Muscle layer of colon (tissue), 2 donors: Measurements from ENCODE around the gene HOXC13.

ENCODE experiments used
- H3K27ac ChIP-seq: one replicate; pipeline ENCODE4 v1.7.0; 2013; ENCODE audit warnings: low read depth, mild to moderate bottlenecking, low read length, moderate library complexity
- H3K27me3 ChIP-seq, 2 donors: one replicate each; pipeline ENCODE4 v1.7.0; 2013; ENCODE audit warnings: low read length in 2 of 2, mild to moderate bottlenecking in 2 of 2; ENCODE audit not compliant: insufficient read depth in 2 of 2, control insufficient read depth in 1 of 2
- H3K36me3 ChIP-seq: one replicate; pipeline ENCODE4 v1.7.0; 2013; ENCODE audit warnings: mild to moderate bottlenecking, low read length; ENCODE audit not compliant: insufficient read depth
- H3K4me1 ChIP-seq: one replicate; pipeline ENCODE4 v1.7.0; 2013; ENCODE audit warnings: mild to moderate bottlenecking, low read length; ENCODE audit not compliant: insufficient read depth
- H3K4me3 ChIP-seq, 2 donors: one replicate each; pipeline ENCODE4 v1.7.0; 2013; ENCODE audit warnings: low read length in 2 of 2, low read depth in 1 of 2, mild to moderate bottlenecking in 1 of 2, moderate library complexity in 1 of 2
- H3K9ac ChIP-seq: one replicate; pipeline ENCODE4 v1.7.0; 2013; ENCODE audit warnings: low read length
- H3K9me3 ChIP-seq: one replicate; pipeline ENCODE4 v1.7.0; 2013; ENCODE audit warnings: mild to moderate bottlenecking, low read length
- donor health status: abdominal sarcoma.
- donor health status: Adenocarcinoma of cecum.

Gene HOXC13

GRCh38 chr12:53982648-53983567 lies 44.3 kb downstream of the HOXC13 start:
- H3K27ac ChIP-seq: no peak overlapping the region
- peaks cover 51 to 83% of the 10 kb centered on the region in 2 donors for H3K27me3 ChIP-seq
- no peaks in the 10 kb centered on the region for H3K9me3 ChIP-seq
- H3K9ac ChIP-seq: no peak overlapping the region
- peaks cover 17% of the 10 kb centered on the region for H3K4me1 ChIP-seq
- no peak overlapping the region for H3K4me3 ChIP-seq
- no peaks in the 10 kb centered on the region for H3K36me3 ChIP-seq

DNA sequence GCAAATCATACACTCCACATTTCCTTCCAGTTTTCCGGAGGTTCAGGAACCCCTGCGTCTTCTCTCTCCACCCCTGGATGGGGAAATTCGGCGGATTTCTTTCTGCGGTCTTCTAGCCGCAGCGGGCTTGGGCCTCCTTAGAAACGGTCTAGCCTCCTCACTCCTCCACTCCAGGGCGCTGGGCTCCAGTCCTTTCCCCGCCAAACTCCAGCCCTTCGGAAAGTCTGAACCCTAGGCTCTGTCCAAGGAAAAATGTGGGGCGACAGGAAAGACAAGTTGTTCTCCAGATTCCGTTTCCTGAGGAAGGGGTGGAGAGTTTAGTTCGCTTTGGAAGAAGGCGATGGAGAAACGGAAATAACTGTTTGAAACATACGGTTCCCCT lies 44.9 kb downstream of the HOXC13 start:
- Histone ChIP-seq H3K4me1 (peaks cover 17% of the 10 kb centered on the region), H3K4me3 (no peak overlapping the region), H3K9me3 (no peaks in the 10 kb centered on the region), H3K27me3 (peaks cover 55 to 85% of the 10 kb centered on the region in 2 donors), H3K9ac (no peak overlapping the region), H3K27ac (no peak overlapping the region), H3K36me3 (no peaks in the 10 kb centered on the region)

DNA sequence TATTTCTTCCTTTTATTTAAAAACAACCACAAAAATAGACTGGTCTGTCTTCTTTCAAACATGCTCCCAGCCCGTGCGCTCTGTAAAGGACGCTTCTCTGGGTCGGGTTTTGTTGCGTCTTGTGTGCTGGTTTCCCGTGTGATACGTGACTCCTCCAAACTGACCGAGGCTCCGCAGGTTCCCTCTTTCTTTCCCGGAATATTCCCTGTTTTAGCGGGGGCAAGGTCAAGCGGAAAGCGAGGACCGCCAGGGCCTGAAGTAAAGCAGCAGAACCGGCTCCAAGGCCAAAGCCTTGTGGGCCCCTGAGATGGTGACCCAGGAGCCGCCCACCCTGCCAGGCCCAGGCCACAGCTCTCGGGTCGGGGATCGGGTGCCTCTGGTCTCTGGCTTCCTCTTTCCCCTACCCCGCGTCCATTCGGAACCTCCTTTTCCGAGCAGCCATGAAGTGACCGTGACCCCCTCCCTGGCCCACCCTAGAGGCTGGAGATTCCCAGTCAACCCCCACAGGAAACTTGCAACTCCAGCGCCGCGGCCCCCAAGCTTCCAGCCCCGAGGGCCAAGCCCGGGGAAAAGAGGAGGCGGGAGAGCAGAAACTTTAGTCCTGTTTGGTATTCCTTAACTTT lies 45.4 kb downstream of the HOXC13 start:
- no peaks in the 10 kb centered on the region for H3K9me3 ChIP-seq
- H3K4me3 ChIP-seq: no peak overlapping the region
- H3K36me3 ChIP-seq: no peaks in the 10 kb centered on the region
- H3K9ac ChIP-seq: no peak overlapping the region
- H3K27me3 ChIP-seq: peaks cover 59 to 85% of the 10 kb centered on the region in 2 donors
- H3K4me1 ChIP-seq: peaks cover 17% of the 10 kb centered on the region
- no peak overlapping the region for H3K27ac ChIP-seq

DNA sequence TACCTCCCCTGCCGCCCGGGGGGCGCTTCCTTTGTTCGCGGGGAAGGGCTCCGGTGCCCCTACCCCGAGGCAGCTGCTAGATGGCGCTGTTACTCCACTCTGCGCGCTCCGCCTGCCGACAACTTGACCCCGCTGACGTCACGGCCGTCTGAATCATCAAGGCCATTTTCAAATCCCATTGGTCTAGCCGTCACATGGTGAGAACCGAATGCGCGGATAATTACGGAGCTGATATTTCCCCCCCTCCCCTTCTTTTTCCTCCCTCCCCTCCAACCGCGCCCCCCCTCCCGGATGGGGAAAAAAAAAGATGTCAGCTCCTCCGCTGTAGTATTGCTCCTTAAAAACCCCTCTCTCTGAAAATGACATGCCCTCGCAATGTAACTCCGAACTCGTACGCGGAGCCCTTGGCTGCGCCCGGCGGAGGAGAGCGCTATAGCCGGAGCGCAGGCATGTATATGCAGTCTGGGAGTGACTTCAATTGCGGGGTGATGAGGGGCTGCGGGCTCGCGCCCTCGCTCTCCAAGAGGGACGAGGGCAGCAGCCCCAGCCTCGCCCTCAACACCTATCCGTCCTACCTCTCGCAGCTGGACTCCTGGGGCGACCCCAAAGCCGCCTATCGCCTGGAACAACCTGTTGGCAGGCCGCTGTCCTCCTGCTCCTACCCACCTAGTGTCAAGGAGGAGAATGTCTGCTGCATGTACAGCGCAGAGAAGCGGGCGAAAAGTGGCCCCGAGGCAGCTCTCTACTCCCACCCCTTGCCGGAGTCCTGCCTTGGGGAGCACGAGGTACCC lies 46.5 kb downstream of the HOXC13 start, which contains the start of gene HOXC10:
TSS of gene HOXC10 (plus strand) at position 246 of the 791 bp plus-strand sequence. CDS start at position 360, 114 bp downstream.
- H3K9ac ChIP-seq: no peak within 1 kb of the TSS
- no peaks in the 10 kb centered on the region for H3K36me3 ChIP-seq
- H3K4me1 ChIP-seq: peaks cover 20% of the 10 kb centered on the region
- peaks cover 61 to 88% of the 10 kb centered on the region in 2 donors for H3K27me3 ChIP-seq
- no peak within 1 kb of the TSS for H3K27ac ChIP-seq
- no peaks in the 10 kb centered on the region for H3K9me3 ChIP-seq
- peak within 1 kb of the TSS; percentile 22 to 63 for H3K4me3 ChIP-seq

- H3K27me3 ChIP-seq: peaks cover 64 to 90% of the 10 kb centered on the region in 2 donors
- no peaks in the 10 kb centered on the region for H3K36me3 ChIP-seq
- H3K4me3 ChIP-seq: peak overlapping the region; percentile 20 to 63
- H3K9ac ChIP-seq: no peak overlapping the region
- peaks cover 20% of the 10 kb centered on the region for H3K4me1 ChIP-seq
- H3K9me3 ChIP-seq: no peaks in the 10 kb centered on the region
- H3K27ac ChIP-seq: no peak overlapping the region
Observed at GRCh38 chr12:53985692-53985993, 47.0 kb downstream of the HOXC13 start.

DNA sequence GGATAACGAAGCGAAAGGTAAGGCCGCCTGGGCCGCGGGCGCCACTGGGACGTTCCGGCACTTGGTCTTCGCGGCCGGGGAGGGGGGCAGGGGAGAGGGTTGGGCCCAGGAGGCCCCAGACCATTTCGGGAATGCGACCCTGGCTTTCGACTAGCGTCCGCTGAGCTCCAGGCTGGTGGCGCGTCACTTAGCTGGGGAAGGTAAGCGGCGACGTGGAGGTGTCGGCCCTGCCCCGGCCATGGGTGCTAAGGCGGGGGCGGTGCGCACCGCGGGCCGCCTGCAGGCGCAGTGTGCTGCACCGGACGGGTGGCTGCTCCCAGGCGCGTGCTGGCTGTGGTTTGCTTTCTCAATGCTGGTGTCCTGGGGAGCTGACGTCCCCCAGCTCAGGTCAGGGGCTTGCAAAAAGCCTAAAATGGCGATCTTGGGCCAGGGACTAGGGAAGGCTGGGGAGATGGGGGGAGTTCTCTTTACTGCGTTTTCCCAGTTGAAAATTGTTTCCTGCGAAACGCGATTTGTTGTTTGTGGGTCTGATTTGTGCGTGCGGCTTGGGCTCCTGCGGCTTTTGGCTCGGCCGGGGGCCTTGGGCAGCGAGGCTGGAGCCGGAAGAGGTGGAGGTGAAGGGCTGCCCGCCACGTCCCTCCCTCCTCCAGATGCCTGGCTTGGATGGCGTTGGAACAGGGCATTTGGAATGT lies 47.5 kb downstream of the HOXC13 start:
- Histone ChIP-seq H3K4me1 (peaks cover 20% of the 10 kb centered on the region), H3K9me3 (no peaks in the 10 kb centered on the region), H3K27ac (no peak overlapping the region), H3K36me3 (no peaks in the 10 kb centered on the region), H3K27me3 (peaks cover 68 to 95% of the 10 kb centered on the region in 2 donors), H3K9ac (no peak overlapping the region), H3K4me3 (peak overlapping the region; percentile 20 to 63)

GRCh38 chr12:53986686-53987483 lies 48.3 kb downstream of the HOXC13 start:
- H3K4me3 ChIP-seq: peak overlapping the region; percentile 20 to 63
- H3K9me3 ChIP-seq: no peaks in the 10 kb centered on the region
- no peak overlapping the region for H3K9ac ChIP-seq
- peaks cover 68 to 98% of the 10 kb centered on the region in 2 donors for H3K27me3 ChIP-seq
- H3K36me3 ChIP-seq: no peaks in the 10 kb centered on the region
- H3K27ac ChIP-seq: no peak overlapping the region
- peaks cover 20% of the 10 kb centered on the region for H3K4me1 ChIP-seq

- peaks cover 72 to 98% of the 10 kb centered on the region in 2 donors for H3K27me3 ChIP-seq
- H3K36me3 ChIP-seq: no peaks in the 10 kb centered on the region
Observed at GRCh38 chr12:53987787-53988230, 49.2 kb downstream of the HOXC13 start.

DNA sequence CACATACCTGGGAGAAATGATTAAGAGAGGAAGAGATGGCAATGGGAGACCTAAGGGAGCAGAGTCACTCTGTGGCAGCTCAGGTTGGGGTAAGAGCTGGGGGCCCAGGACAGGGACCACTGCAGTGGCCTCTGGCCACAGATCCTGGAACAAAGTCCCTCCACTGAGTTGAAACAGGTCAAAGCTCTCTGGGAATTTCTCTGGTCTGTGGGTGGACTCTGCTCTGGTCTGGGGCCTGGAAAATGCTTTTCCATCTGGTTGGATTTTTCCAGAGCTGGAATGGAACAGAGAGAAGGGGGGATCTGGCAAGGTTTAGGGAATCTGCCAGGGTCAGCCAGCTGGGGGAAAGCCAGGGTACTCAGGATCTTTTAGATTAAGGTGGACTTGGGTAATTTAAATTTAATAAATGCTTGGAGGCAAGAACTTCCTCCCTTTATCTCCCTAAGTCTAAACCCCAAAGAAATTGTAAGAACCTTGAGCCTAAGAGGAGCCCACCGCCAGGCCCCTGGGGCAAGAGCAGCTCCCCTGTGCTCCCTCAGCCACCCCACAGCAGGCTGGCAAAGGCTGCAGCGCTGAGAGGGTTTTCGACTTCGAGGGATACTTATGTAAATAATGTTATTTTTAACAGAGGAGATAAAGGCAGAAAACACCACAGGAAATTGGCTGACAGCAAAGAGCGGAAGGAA lies 50.1 kb downstream of the HOXC13 start:
- H3K9me3 ChIP-seq: no peaks in the 10 kb centered on the region
- no peaks in the 10 kb centered on the region for H3K36me3 ChIP-seq
- peaks cover 20% of the 10 kb centered on the region for H3K4me1 ChIP-seq
- no peak overlapping the region for H3K27ac ChIP-seq
- H3K4me3 ChIP-seq: no peak overlapping the region
- no peak overlapping the region for H3K9ac ChIP-seq
- H3K27me3 ChIP-seq: peaks cover 73 to 98% of the 10 kb centered on the region in 2 donors

More at GRCh38 chr12:53987787-53988230, 49.2 kb downstream of the HOXC13 start:
- Histone ChIP-seq H3K9ac (no peak overlapping the region), H3K4me1 (peaks cover 20% of the 10 kb centered on the region), H3K9me3 (no peaks in the 10 kb centered on the region), H3K27ac (no peak overlapping the region), H3K4me3 (no peak overlapping the region)
